K562 (cell line): ENCODE data around the gene MTARC2. TPM values are rescaled to one million over a fixed set of nuclear protein-coding genes. Genes with fewer than 3 reads are reported as not detected.

Source experiments
- ATAC-seq: fragments of 200-7000 bp; cut with Tn5 transposase; 3 replicates; pipeline ENCODE4 v1.9.1; 2020; ENCODE audit warnings: moderate library complexity
- BruUV-seq: library from RNA; stranded (reverse); fragments of 400-500 nt; replicated peaks from 2 replicates; lab custom pipeline; 2021; lab: Mats Ljungman, UMichigan
- CTCF ChIA-PET: fragments of 300-600 bp; formaldehyde crosslinking; extraction: SDS; loops from one replicate; lab custom pipeline; 2021; ENCODE audit warnings: low intra/inter-chr PET ratio; lab: Yijun Ruan, JAX
- POLR2A ChIA-PET: fragments of 300-600, 350-650 bp; sonication (Branson Sonifier 250); formaldehyde crosslinking; extraction: SDS; loops from one replicate; lab custom pipeline; 2021; ENCODE audit warnings: antibody characterized with exemption, inconsistent platforms; lab: Yijun Ruan, JAX
- DNase-seq, 4 experiments: peaks; one replicate each; pipeline versions ENCODE4 v3.0.0 to v3.0.0-alpha.2; 2011 to 2018; ENCODE audit warnings: low spot score in 3 of 4, mixed read lengths in 3 of 4; ENCODE audit errors: extremely low read depth in 1 of 4
- FAIRE-seq: peaks from 2 replicates; lab custom pipeline; 2011; peaks lifted over from hg19 to GRCh38; lab: Jason Lieb, UNC
- H2AFZ ChIP-seq: 2 replicates; pipeline ENCODE4 v1.6.0; 2011; ENCODE audit warnings: low read depth, low read length, control low read depth, inconsistent platforms
- H3K27ac ChIP-seq: fragments of 200-600 bp; 3 replicates; pipeline ENCODE4 v1.8.0; 2011; ENCODE audit warnings: low read depth, mild to moderate bottlenecking, control low read depth, inconsistent platforms, low read length, moderate library complexity, mixed read lengths; ENCODE audit errors: extremely low read depth
- H3K27me3 ChIP-seq, 2 experiments: fragments of 300-600 bp in 1 of 2; 2 replicates in 1 of 2; 3 replicates in 1 of 2; pipeline versions ENCODE4 v1.6.0 to v1.8.0; 2011; ENCODE audit warnings: inconsistent platforms in 2 of 2, low read length in 2 of 2, mild to moderate bottlenecking in 1 of 2, mixed read lengths in 1 of 2, moderate library complexity in 1 of 2; ENCODE audit not compliant: control insufficient read depth in 2 of 2, insufficient read depth in 2 of 2
- H3K36me3 ChIP-seq: fragments of 300-600 bp; 3 replicates; pipeline ENCODE4 v1.8.0; 2011; ENCODE audit warnings: mild to moderate bottlenecking, low read length, inconsistent platforms; ENCODE audit not compliant: control insufficient read depth, insufficient read depth
- H3K4me1 ChIP-seq, 2 experiments: fragments of 200-600 bp in 1 of 2; replicated peaks in 1 of 2; 2 replicates in 1 of 2; 3 replicates in 1 of 2; pipeline versions ENCODE4 v1.5.1 to v1.8.0; 2011; ENCODE audit warnings: inconsistent platforms in 2 of 2, low read length in 2 of 2, mild to moderate bottlenecking in 1 of 2, mixed read lengths in 1 of 2, moderate library complexity in 1 of 2; ENCODE audit not compliant: control insufficient read depth in 2 of 2, insufficient read depth in 2 of 2
- H3K4me2 ChIP-seq: 2 replicates; pipeline ENCODE4 v1.6.1; 2011; ENCODE audit warnings: low read length, control low read depth, inconsistent platforms, mixed read lengths; ENCODE audit not compliant: insufficient read depth
- H3K4me3 ChIP-seq: fragments of 200-600 bp; sonication (generic), shearing (Covaris generic); 2 replicates; pipeline ENCODE4 v1.5.1; 2016; ENCODE audit warnings: control low read depth, inconsistent platforms
- H3K79me2 ChIP-seq: fragments of 200-600 bp; 3 replicates; pipeline ENCODE4 v1.8.0; 2011; ENCODE audit warnings: low read length, inconsistent platforms; ENCODE audit not compliant: control insufficient read depth, insufficient read depth
- H3K9ac ChIP-seq, 2 experiments: 2 replicates each; pipeline versions ENCODE4 v1.6.0 to v1.6.1; 2011; ENCODE audit warnings: low read depth in 2 of 2, low read length in 2 of 2, control low read depth in 1 of 2, inconsistent platforms in 1 of 2, mild to moderate bottlenecking in 1 of 2, mixed read lengths in 1 of 2; ENCODE audit not compliant: insufficient read depth in 1 of 2
- H3K9me1 ChIP-seq: one replicate; pipeline ENCODE4 v1.6.0; 2011; ENCODE audit warnings: inconsistent platforms, mild to moderate bottlenecking, low read length, moderate library complexity; ENCODE audit not compliant: control insufficient read depth, insufficient read depth
- H3K9me3 ChIP-seq: replicated peaks from 2 replicates; pipeline ENCODE4 v1.5.1; 2011; ENCODE audit warnings: low read depth, low read length, inconsistent platforms; ENCODE audit not compliant: control insufficient read depth, insufficient read depth
- H4K20me1 ChIP-seq: replicated peaks from 2 replicates; pipeline ENCODE4 v1.6.1; 2011; ENCODE audit warnings: low read length, inconsistent platforms, mixed read lengths; ENCODE audit not compliant: control insufficient read depth, insufficient read depth
- ARID2 ChIP-seq: fragments of 450-650 bp; IDR thresholded peaks from 2 replicates; pipeline ENCODE4 v1.6.1; 2017; ENCODE audit warnings: antibody characterized with exemption, mild to moderate bottlenecking
- EP400 ChIP-seq: fragments of 450-650 bp; IDR thresholded peaks from 2 replicates; pipeline ENCODE4 v1.6.1; 2017; ENCODE audit warnings: antibody characterized with exemption, mild to moderate bottlenecking, moderate library complexity
- PTTG1 ChIP-seq: fragments of 450-650 bp; IDR thresholded peaks from 2 replicates; pipeline ENCODE4 v1.6.1; 2016; ENCODE audit warnings: low read depth, mild to moderate bottlenecking, missing genetic modification characterization, missing compliant biosample characterization
- RUNX1 ChIP-seq: sonication (generic); IDR thresholded peaks from 2 replicates; pipeline ENCODE4 v1.6.1; 2016; ENCODE audit warnings: antibody characterized with exemption, low read depth
- ZC3H11A ChIP-seq: IDR thresholded peaks from 2 replicates; pipeline ENCODE4 v1.6.1; 2012; ENCODE audit warnings: low read depth, low read length, improper control_type of control experiment
- ZNF274 ChIP-seq: IDR thresholded peaks from 2 replicates; pipeline ENCODE4 v1.6.1; 2011; ENCODE audit warnings: low read depth, mild to moderate bottlenecking, low read length, moderate library complexity, borderline replicate concordance
- ZNF696 ChIP-seq: fragments of 250-450 bp; sonication (Bioruptor Pico); conservative IDR thresholded peaks from 2 replicates; pipeline ENCODE4 v1.4.0; 2020; ENCODE audit warnings: mild to moderate bottlenecking, moderate library complexity
- WGBS: fragments of 100-300 bp; shearing (Covaris generic); methylation state at CpG from one replicate; pipeline ENCODE4 v1.1.6; 2016; ENCODE audit warnings: low coverage, mixed read lengths; ENCODE audit not compliant: insufficient coverage; ENCODE audit errors: missing lambda C conversion rate; 5-methylcytosine and 5-hydroxymethylcytosine counted together
- in situ Hi-C: fragments of 300-500 bp; cut with MboI; formaldehyde crosslinking; loops from 4 replicates; pipeline ENCODE4 v1.15.0; 2018; ENCODE audit warnings: inconsistent platforms, mixed read lengths
- intact Hi-C: fragments of 100-400 bp; cut with micrococcal nuclease; formaldehyde crosslinking; loops from 2 replicates; pipeline ENCODE4 v1.14.2; 2022
- polyA plus RNA-seq, 8 experiments: library from polyadenylated mRNA; depleted of rRNA in 4 of 8; stranded (reverse) in 5 of 8; unstranded in 3 of 8; fragments of >200 nt; fragmentation: Nextera tagmentation in 2 of 8; fragmentation: Illumina TruSeq in 1 of 8; extraction: Ambion mirVana in 2 of 8; extraction: Trizol in 1 of 8; gene quantifications; 2 replicates each; pipeline versions ENCODE4 v1.2.1 to v1.2.3, GENCODE V29; 2011 to 2014; ENCODE audit warnings: inconsistent platforms in 1 of 8, missing spikeins in 1 of 8
- total RNA-seq, 7 experiments: library from RNA; depleted of rRNA in 6 of 7; stranded (reverse); fragments of >200 nt in 6 of 7; fragmentation: Illumina TruSeq in 2 of 7; extraction: Trizol in 2 of 7; gene quantifications; 2 replicates each; pipeline versions ENCODE4 v1.2.1 to v1.2.3, GENCODE V29; 2011 to 2021; ENCODE audit warnings: low replicate concordance in 1 of 7
- TF ChIP-seq, protein P1 (sequence below): fragments of 250-450 bp; sonication (Bioruptor Pico); IDR thresholded peaks from 2 replicates; pipeline ENCODE4 v1.4.0; 2020

The MTARC2 gene
- total and polyA plus RNA-seq, 9 of the 15 experiments (the other 6 are each of a cell fraction or from before 2014, with no cell fraction given): 0.03 to 0.35 TPM; not detected in 7

DNA sequence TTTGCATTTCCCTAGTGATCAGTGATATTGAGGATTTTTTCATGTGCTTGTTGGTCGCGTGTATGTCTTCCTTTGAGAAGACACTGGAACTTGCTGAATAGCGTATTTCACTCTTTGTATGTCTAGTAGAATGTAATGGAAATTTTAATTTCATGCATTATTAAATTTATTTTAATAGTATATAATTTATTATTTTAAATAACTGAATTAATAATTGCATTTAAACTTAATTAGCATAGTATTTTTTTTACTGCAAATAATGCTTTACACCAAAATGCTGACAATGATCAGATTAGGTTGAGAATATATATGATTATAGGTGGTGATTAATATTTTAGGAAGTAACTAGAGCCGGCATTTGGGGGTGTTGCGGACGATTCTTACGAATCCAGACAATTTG is 28.1 kb downstream of the MTARC2 start:
- Histone ChIP-seq H3K79me2 (no peaks in the 10 kb centered on the region), H3K27ac (no peak overlapping the region), H3K9me3 (no peaks in the 10 kb centered on the region), H2AFZ (0 out of 2 replicates have a peak overlapping the region, but pooled peaks have one; percentile 34), H3K9ac (no peak overlapping the region), H3K4me2 (no peak overlapping the region), H3K9me1 (no peaks in the 10 kb centered on the region), H3K36me3 (no peaks in the 10 kb centered on the region), H3K4me1 (no peaks in the 10 kb centered on the region), H3K27me3 (peaks cover 0 to 7% of the 10 kb centered on the region in 2 experiments; a peak in 1 of 5 replicates), H3K4me3 (no peak overlapping the region), H4K20me1 (no peaks in the 10 kb centered on the region)
- ChIA-PET POLR2A (interaction anchor here (0.7 kb wide), 1 partner anchor 479 kb away, joined by 3 read pairs; no protein-coding TSS in a partner anchor), CTCF (interaction anchor here (0.5 to 2.3 kb wide), 6 partner anchors 96 to 939 kb away, joined by 3 to 8 read pairs (median 4); no protein-coding TSS in a partner anchor)
- BruUV-seq: no TSS peak
- DNase-seq: no peak
- ATAC-seq: no peak
- no peak for FAIRE-seq
- in situ Hi-C loops: loop anchor here (10.0 kb wide), 1 partner anchor 941 kb away; no protein-coding TSS in a partner anchor
- WGBS: 63% methylated on average over 7 of the region's 7 CpGs
- intact Hi-C loops: loop anchor here (1.0 to 10.0 kb wide), 8 partner anchors 96 to 939 kb away; no protein-coding TSS in a partner anchor
- TF ChIP-seq RUNX1 (no peak), ZC3H11A (no peak), ZNF696 (no peak), ZNF274 (no peak), EP400 (no peak), PTTG1 (tag) (no peak), ARID2 (no peak)
- TF ChIP-seq, protein P1, sequence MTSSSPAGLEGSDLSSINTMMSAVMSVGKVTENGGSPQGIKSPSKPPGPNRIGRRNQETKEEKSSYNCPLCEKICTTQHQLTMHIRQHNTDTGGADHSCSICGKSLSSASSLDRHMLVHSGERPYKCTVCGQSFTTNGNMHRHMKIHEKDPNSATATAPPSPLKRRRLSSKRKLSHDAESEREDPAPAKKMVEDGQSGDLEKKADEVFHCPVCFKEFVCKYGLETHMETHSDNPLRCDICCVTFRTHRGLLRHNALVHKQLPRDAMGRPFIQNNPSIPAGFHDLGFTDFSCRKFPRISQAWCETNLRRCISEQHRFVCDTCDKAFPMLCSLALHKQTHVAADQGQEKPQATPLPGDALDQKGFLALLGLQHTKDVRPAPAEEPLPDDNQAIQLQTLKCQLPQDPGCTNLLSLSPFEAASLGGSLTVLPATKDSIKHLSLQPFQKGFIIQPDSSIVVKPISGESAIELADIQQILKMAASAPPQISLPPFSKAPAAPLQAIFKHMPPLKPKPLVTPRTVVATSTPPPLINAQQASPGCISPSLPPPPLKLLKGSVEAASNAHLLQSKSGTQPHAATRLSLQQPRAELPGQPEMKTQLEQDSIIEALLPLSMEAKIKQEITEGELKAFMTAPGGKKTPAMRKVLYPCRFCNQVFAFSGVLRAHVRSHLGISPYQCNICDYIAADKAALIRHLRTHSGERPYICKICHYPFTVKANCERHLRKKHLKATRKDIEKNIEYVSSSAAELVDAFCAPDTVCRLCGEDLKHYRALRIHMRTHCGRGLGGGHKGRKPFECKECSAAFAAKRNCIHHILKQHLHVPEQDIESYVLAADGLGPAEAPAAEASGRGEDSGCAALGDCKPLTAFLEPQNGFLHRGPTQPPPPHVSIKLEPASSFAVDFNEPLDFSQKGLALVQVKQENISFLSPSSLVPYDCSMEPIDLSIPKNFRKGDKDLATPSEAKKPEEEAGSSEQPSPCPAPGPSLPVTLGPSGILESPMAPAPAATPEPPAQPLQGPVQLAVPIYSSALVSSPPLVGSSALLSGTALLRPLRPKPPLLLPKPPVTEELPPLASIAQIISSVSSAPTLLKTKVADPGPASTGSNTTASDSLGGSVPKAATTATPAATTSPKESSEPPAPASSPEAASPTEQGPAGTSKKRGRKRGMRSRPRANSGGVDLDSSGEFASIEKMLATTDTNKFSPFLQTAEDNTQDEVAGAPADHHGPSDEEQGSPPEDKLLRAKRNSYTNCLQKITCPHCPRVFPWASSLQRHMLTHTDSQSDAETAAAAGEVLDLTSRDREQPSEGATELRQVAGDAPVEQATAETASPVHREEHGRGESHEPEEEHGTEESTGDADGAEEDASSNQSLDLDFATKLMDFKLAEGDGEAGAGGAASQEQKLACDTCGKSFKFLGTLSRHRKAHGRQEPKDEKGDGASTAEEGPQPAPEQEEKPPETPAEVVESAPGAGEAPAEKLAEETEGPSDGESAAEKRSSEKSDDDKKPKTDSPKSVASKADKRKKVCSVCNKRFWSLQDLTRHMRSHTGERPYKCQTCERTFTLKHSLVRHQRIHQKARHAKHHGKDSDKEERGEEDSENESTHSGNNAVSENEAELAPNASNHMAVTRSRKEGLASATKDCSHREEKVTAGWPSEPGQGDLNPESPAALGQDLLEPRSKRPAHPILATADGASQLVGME (CRISPR knock-in tag): no peak
